Coronary artery (tissue), 2 donors: ENCODE data around the gene RHBDL2.
"Not testable (repeated sequence)": the region's sequence is repeated elsewhere in the genome, so short reads cannot be mapped to it uniquely, and the experiment has no call there.

ENCODE experiments used
- DNase-seq: peaks from one replicate; pipeline ENCODE4 v3.0.0-alpha.2; 2017; ENCODE audit warnings: low spot score
- H3K27ac ChIP-seq, 2 donors: fragments of 200-600 bp; sonication (generic); one replicate each; pipeline ENCODE4 v1.5.1; 2016 to 2019
- H3K4me3 ChIP-seq: fragments of 200-600 bp; sonication (generic); 2 replicates; pipeline ENCODE4 v1.5.1; 2016; ENCODE audit warnings: mild to moderate bottlenecking, moderate library complexity
- CTCF ChIP-seq: fragments of 200-600 bp; sonication (generic); IDR thresholded peaks from one replicate; pipeline ENCODE4 v1.5.1; 2019; ENCODE audit warnings: antibody characterized with exemption

Gene RHBDL2

DNA sequence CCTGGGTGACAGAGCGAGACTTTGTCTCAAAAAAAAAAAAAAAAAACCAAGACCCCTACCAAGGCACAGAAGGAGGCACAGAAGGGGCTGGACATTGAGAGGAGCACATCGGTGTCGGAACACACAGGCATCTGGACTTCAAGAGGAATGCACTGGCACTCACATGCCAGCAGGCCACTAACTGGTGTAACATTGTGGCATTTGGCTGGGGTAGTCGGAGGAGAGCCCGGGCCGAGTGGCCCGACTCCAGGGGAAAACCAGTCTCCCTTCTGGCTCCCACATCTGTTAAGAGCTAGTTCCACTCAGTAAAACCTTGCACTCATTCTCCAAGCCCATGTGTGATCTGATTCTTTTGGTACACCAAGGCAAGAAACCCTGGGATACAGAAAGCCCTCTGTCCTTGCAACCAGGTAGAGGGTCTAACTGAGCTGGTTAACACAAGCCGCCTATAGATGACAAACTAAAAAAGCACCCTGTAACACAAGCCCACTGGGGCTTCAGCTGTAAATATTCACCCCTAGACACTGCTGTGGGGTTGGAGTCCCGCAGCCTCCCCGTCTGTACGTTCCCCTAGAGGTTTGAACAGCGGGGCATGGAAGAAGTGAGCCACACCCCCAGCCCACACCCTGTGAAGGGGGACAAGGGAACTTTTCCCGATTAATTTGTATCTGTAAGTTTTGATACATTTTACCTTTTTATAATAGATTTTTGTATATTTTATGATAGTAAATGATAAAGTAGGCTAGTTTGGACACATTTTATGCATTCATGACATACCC is 32.2 kb upstream of the RHBDL2 start:
- DNase-seq: no peak
- Histone ChIP-seq H3K27ac (no peak overlapping the region), H3K4me3 (no peak overlapping the region)
- no peak for TF ChIP-seq CTCF

- H3K27ac ChIP-seq, H3K4me3 ChIP-seq, DNase-seq: not testable (repeated sequence)
These were observed 31.5 kb upstream of the RHBDL2 start for GRCh38 chr1:38973145-38973544.

DNA sequence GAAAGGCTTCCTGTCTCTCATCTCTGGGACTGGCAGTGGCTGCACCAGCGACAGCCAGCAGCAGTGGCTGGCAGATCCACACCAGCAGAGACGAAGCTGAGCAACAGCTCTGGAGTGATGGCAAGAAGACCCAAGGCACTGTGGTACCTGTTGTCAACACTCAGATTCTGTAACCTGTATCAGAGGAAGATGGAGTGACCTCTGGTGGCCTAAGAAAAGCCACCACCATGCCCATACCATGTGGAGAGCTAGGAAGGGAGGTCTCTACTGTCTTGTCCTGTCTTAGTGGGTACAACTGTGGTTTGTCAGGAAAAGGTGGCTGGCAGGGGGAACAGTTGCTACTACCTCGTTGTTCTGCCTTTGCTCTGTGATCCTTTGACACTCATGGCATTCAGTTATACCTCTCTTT is 22.5 kb upstream of the RHBDL2 start:
- DNase-seq: no peak
- no peak overlapping the region for H3K4me3 ChIP-seq
- no peak overlapping the region for H3K27ac ChIP-seq
- no peak for TF ChIP-seq CTCF

DNA sequence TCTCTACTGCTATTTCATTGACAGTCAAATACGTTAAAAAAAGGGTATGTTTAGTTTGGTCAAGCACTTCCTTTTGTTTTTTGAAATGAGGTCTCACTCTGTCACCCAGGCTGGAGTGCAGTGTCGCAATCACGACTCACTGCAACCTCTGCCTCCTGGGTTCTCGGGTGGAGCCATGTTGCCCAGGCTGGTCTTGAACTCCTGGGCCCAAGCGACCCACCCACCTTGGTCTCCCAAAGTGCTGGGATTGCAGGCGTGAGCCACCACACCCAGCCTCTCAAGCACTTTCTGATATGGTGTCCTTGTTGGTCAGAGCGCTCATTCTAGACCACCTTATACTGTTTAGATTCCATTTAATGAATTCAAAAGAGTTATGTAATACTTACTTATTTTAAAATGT is 20.9 kb upstream of the RHBDL2 start:
- H3K4me3 ChIP-seq: no peak overlapping the region
- no peak for TF ChIP-seq CTCF
- no peak overlapping the region for H3K27ac ChIP-seq
- DNase-seq: no peak

DNA sequence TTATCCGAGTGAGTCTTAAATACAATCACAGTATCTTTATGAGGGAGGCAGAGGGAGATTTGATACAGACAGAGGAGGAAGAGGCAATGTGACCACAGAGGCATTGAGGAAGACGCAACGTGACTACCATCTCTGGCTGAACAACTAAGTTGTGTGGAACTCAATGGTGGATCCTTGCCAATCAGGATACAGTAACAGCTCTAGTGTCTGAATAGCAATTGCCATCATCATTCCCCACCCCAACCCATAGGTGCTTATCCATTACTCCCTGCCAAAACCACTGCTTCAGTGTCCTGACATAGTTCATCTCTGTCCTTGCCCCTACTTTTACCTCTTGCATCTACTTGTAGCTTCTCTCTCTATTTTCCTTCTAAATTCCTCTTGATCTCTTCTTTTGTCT is 20.5 kb upstream of the RHBDL2 start:
- H3K27ac ChIP-seq: no peak overlapping the region
- TF ChIP-seq CTCF: no peak
- H3K4me3 ChIP-seq: no peak overlapping the region
- no peak for DNase-seq

DNA sequence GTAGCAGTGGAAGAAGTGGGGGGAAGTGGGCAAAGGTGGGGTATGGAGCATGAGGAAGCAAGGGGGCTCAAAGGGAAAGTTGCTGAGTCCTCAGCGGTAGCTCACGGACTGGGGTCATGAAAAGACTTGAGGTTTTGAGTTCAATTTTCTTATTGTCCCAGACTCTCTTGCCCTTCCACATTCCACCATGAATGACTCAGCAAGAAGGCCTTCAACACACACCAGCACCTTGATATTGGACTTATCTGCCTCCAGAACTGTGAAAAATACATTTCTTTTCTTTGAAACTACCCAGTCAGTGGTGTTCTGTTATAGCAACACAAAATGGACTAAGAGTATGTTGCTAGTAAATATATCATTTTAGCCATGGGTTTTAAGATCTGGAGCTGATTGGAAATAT is 17.3 kb upstream of the RHBDL2 start:
- Histone ChIP-seq H3K27ac (no peak overlapping the region), H3K4me3 (no peak overlapping the region)
- no peak for DNase-seq
- TF ChIP-seq CTCF: no peak

GRCh38 chr1:38953433-38953860 is 11.8 kb upstream of the RHBDL2 start:
- H3K27ac ChIP-seq: no peak overlapping the region
- TF ChIP-seq CTCF: no peak
- DNase-seq: no peak
- no peak overlapping the region for H3K4me3 ChIP-seq
